ENCODE measurements around the gene GJA1. TPM values are rescaled to one million over a fixed set of nuclear protein-coding genes. Genes with fewer than 3 reads are reported as not detected.
"Not testable (repeated sequence)": the region's sequence is repeated elsewhere in the genome, so short reads cannot be mapped to it uniquely, and the experiment has no call there.

Gene GJA1
- not detected for total RNA-seq
- polyA plus RNA-seq = not detected
- 0 to 0.59 (median 0.09) reads per million in 6 experiments for total RNA-seq

DNA sequence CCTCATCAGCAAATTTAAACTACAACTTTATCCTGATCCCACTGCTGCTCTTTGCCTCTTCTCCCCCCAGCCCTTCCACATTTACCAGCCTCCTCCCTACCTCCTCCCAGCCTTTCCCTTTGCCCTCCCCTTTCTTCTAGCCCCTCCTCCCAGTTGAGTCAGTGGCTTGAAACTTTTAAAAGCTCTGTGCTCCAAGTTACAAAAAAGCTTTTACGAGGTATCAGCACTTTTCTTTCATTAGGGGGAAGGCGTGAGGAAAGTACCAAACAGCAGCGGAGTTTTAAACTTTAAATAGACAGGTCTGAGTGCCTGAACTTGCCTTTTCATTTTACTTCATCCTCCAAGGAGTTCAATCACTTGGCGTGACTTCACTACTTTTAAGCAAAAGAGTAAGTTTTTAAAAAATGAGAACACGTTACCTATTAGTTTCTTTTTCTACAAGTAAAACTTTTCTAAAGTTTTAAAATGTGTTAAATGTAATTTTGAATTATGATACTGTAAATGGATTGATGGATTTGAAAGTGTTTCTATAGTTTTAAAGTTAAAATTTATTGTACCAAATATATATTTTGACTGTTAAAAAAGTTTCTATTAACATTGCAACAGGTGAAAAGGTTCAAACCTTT is at the start of gene GJA1:
TSS of gene GJA1 (plus strand) at position 203 of the 626 bp plus-strand sequence. CDS start 11,202 bp downstream, outside the sequence.
- ATAC-seq (no peak), DNase-seq (no peak)
- Mint-ChIP-seq H3K4me3 (peak within 1 kb of the TSS; percentile 81 to 91 (median 88)), H3K4me1 (peaks cover 9 to 25% (median 20%) of the 10 kb centered on the region in 4 donors), H3K27me3 (peaks cover 10 to 41% (median 24%) of the 10 kb centered on the region in 5 donors), H3K9me3 (no peaks in the 10 kb centered on the region), H3K27ac (peak within 1 kb of the TSS in 2 of 10 donors; percentile 46 to 78), H3K36me3 (no peaks in the 10 kb centered on the region)
- POLR2A ChIA-PET = no interaction called here

GRCh38 chr6:121386551-121386950 is 48.9 kb upstream of the GJA1 start:
- ATAC-seq, H3K27ac Mint-ChIP-seq, H3K4me1 Mint-ChIP-seq, POLR2A ChIA-PET, H3K9me3 Mint-ChIP-seq, DNase-seq, H3K4me3 Mint-ChIP-seq, H3K36me3 Mint-ChIP-seq: not testable (repeated sequence)
- H3K27me3 Mint-ChIP-seq = peaks cover 0 to 32% (median 10%) of the 10 kb centered on the region in 5 donors

GRCh38 chr6:121389419-121389818 is 46.0 kb upstream of the GJA1 start:
- Mint-ChIP-seq H3K36me3 (no peaks in the 10 kb centered on the region), H3K4me3 (no peak overlapping the region), H3K4me1 (peaks cover 0 to 3% (median 0%) of the 10 kb centered on the region in 4 donors), H3K27ac (peak overlapping the region in 1 of 10 donors; percentile 71), H3K9me3 (no peaks in the 10 kb centered on the region), H3K27me3 (peaks cover 0 to 23% (median 7%) of the 10 kb centered on the region in 5 donors)
- DNase-seq = no peak
- POLR2A ChIA-PET = no interaction called here
- no peak for ATAC-seq

GRCh38 chr6:121393731-121394505 is 41.5 kb upstream of the GJA1 start:
- Mint-ChIP-seq H3K4me1 (peaks cover 0 to 3% (median 0%) of the 10 kb centered on the region in 4 donors), H3K27ac (no peak overlapping the region), H3K27me3 (peaks cover 0 to 26% (median 7%) of the 10 kb centered on the region in 5 donors), H3K4me3 (no peak overlapping the region), H3K9me3 (no peaks in the 10 kb centered on the region), H3K36me3 (no peaks in the 10 kb centered on the region)
- no peak for ATAC-seq
- POLR2A ChIA-PET = no interaction called here
- no peak for DNase-seq

DNA sequence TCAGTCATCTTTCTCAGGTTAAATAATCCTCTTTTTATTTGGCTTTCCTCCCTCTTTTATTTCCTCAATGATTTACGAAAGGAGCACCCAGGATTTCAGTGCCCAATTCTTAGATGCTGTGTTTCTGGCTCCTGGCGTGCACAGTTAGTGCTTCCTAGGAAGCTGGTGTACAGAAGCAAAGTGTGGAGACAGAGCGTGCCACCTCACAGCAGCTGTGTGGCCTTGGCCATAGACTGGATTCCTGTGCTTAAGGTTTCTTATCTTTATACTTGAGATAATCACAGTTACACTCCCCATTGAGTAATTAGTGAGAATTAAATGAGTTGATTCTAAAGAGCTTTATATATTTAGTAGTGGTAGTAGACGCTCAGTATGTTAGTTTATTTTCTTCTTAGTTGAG is 39.7 kb upstream of the GJA1 start:
- Mint-ChIP-seq H3K4me3 (no peak overlapping the region), H3K27ac (no peak overlapping the region), H3K4me1 (no peaks in the 10 kb centered on the region), H3K36me3 (no peaks in the 10 kb centered on the region), H3K9me3 (no peaks in the 10 kb centered on the region), H3K27me3 (peaks cover 0 to 18% (median 3%) of the 10 kb centered on the region in 5 donors)
- POLR2A ChIA-PET = no interaction called here
- ATAC-seq = no peak
- no peak for DNase-seq

DNA sequence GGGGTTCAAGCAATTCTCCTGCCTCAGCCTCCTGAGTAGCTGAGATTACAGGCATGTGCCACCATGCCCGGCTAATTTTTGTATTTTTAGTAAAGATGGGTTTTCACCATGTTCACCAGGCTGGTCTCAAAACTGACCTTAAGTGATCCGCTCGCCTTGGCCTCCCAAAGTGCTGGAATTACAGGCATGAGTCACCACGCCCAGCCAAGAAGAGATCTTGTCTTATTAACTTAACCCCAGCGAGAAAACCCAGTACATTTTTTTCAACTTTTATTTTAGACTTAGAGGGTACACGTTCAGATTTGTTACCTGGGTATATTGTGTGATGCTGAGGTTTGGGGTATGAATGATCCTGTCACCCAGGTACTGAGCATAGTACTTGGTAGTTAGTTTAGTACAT is 38.3 kb upstream of the GJA1 start:
- H3K4me3 Mint-ChIP-seq, H3K4me1 Mint-ChIP-seq, DNase-seq, H3K9me3 Mint-ChIP-seq, ATAC-seq, H3K27ac Mint-ChIP-seq, POLR2A ChIA-PET, H3K36me3 Mint-ChIP-seq: not testable (repeated sequence)
- peaks cover 0 to 15% (median 1%) of the 10 kb centered on the region in 5 donors for H3K27me3 Mint-ChIP-seq

DNA sequence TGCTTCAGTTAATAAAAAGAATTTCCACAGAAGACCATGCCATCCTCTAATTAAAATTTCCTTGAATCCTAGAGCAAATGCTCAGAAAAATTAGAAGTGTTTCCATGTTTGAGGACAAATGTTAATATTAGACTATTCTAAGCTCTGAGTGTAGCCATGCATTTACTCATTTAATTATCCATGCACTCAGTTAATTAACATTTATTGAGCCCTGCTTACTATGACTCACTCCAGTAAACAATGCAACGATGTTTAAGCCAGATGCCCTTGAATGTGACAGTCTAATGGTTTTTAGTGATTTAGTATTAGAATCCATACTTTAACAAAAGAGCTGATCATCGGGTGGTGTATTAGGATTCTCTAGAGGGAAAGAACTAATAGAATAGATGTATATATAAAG is 37.3 kb upstream of the GJA1 start:
- DNase-seq (no peak), ATAC-seq (no peak)
- Mint-ChIP-seq H3K27ac (no peak overlapping the region), H3K27me3 (peaks cover 0 to 15% (median 1%) of the 10 kb centered on the region in 5 donors), H3K36me3 (no peaks in the 10 kb centered on the region), H3K9me3 (no peaks in the 10 kb centered on the region), H3K4me1 (no peaks in the 10 kb centered on the region), H3K4me3 (no peak overlapping the region)
- POLR2A ChIA-PET = no interaction called here

DNA sequence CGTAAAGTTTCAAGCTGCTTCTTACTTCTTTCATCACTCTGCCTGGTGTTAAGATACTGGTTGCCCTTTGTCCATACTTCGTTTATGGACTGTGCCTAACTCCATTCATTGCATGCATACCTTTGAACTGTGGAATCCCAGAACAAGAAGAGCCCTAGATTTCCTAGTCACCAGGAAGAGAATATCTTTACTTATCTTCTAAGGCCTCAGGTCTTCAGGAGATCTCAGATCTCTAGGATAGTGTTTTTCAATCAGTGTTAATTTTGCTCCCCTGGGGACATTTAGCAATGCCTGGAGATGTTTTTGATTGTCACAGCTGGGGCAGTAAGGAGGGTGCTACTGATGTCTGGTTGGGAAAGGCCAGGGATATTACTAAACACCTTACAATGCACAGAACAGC is 35.5 kb upstream of the GJA1 start:
- no peak overlapping the region for H3K27ac Mint-ChIP-seq
- no peak for ATAC-seq
- H3K4me1 Mint-ChIP-seq = no peaks in the 10 kb centered on the region
- no peak for DNase-seq
- no peaks in the 10 kb centered on the region for H3K9me3 Mint-ChIP-seq
- no peaks in the 10 kb centered on the region for H3K36me3 Mint-ChIP-seq
- no peak overlapping the region for H3K4me3 Mint-ChIP-seq
- POLR2A ChIA-PET = no interaction called here
- peaks cover 0 to 11% (median 1%) of the 10 kb centered on the region in 5 donors for H3K27me3 Mint-ChIP-seq

DNA sequence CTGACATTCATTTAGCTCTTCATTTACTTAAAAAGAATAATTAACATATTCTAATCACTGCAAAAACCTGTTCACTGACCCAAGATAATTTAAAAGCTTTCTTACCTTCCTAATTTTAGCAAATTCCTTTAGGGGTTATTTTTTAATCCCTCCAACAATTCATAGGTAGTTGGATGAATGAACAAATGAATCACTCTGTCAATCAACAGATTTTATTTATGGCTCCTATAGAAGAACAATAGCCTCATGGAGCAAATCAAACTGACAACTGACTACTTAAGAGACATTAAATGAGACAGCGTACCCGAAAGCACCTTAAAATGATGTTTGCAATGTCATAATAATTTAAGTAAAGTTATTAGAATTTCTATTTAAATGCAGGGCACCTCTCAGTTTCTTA is 31.5 kb upstream of the GJA1 start:
- H3K27ac Mint-ChIP-seq = no peak overlapping the region
- peaks cover 0 to 9% (median 7%) of the 10 kb centered on the region in 5 donors for H3K27me3 Mint-ChIP-seq
- H3K4me3 Mint-ChIP-seq = no peak overlapping the region
- POLR2A ChIA-PET = no interaction called here
- ATAC-seq (no peak), DNase-seq (no peak)
- H3K4me1 Mint-ChIP-seq = no peaks in the 10 kb centered on the region
- H3K36me3 Mint-ChIP-seq = no peaks in the 10 kb centered on the region
- no peaks in the 10 kb centered on the region for H3K9me3 Mint-ChIP-seq

- DNase-seq (no peak), ATAC-seq (no peak)
- Mint-ChIP-seq H3K4me1 (no peaks in the 10 kb centered on the region), H3K4me3 (no peak overlapping the region), H3K9me3 (no peaks in the 10 kb centered on the region), H3K27me3 (peaks cover 0 to 9% (median 7%) of the 10 kb centered on the region in 5 donors), H3K27ac (no peak overlapping the region), H3K36me3 (no peaks in the 10 kb centered on the region)
- POLR2A ChIA-PET = interaction anchor here (0.6 kb wide), 1 partner anchor 110 kb away, joined by 4 read pairs; no protein-coding TSS in a partner anchor
Observed at GRCh38 chr6:121405306-121405705, 30.1 kb upstream of the GJA1 start.

DNA sequence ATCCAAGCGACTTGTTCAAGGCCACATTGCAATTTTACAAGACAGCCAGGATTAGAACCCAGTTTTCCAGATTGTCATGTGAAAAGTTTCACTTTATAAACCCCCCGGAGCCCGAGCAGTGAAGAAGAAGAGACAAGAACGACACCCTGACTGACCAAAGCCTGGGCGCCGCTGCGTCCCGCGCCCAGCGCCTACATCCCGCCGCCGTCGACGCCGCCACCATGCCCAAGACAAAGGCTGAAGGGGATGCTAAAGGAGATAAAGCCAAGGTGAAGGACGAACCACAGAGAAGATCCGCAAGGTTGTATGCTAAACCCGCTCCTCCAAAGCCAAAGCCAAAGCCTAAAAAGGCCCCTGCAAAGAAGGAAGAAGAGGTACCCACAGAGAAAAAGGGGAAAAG is 27.1 kb upstream of the GJA1 start:
- POLR2A ChIA-PET = no interaction called here
- Mint-ChIP-seq H3K27me3 (peaks cover 0 to 13% (median 7%) of the 10 kb centered on the region in 5 donors), H3K36me3 (no peaks in the 10 kb centered on the region), H3K27ac (no peak overlapping the region), H3K4me3 (no peak overlapping the region), H3K4me1 (no peaks in the 10 kb centered on the region), H3K9me3 (no peaks in the 10 kb centered on the region)
- ATAC-seq (no peak), DNase-seq (no peak)

DNA sequence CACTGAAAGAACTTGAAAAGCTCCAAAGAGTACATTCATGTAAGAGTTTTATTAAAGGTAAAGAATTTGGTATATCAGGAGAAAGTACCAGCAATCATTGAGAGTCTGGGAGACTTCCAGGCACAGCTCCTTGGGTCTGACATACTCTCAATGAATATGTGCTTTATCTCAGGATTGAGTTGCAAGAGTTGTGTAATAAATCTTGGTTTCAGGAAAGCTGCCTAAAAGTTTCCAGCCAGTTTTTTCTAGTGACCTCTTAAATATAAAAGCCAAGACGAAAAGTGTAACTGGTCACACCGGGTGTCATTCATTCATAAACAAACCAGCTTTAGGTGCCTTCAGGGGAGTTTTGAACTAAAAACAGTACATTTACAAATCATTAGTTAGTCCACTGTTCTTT is 21.6 kb upstream of the GJA1 start:
- DNase-seq (no peak), ATAC-seq (no peak)
- peaks cover 0 to 19% (median 2%) of the 10 kb centered on the region in 5 donors for H3K27me3 Mint-ChIP-seq
- peaks cover 0 to 3% (median 0%) of the 10 kb centered on the region in 9 donors for H3K9me3 Mint-ChIP-seq
- H3K4me1 Mint-ChIP-seq = no peaks in the 10 kb centered on the region
- H3K27ac Mint-ChIP-seq = no peak overlapping the region
- H3K36me3 Mint-ChIP-seq = peaks cover 0 to 7% (median 0%) of the 10 kb centered on the region in 3 donors
- POLR2A ChIA-PET = no interaction called here
- H3K4me3 Mint-ChIP-seq = no peak overlapping the region

GRCh38 chr6:121418346-121418745 is 17.1 kb upstream of the GJA1 start:
- H3K4me3 Mint-ChIP-seq = no peak overlapping the region
- ATAC-seq = no peak
- H3K9me3 Mint-ChIP-seq = peaks cover 0 to 3% (median 0%) of the 10 kb centered on the region in 9 donors
- no peak overlapping the region for H3K27ac Mint-ChIP-seq
- no peak for DNase-seq
- H3K27me3 Mint-ChIP-seq = peaks cover 0 to 12% (median 2%) of the 10 kb centered on the region in 5 donors
- H3K4me1 Mint-ChIP-seq = no peaks in the 10 kb centered on the region
- peaks cover 0 to 7% (median 0%) of the 10 kb centered on the region in 3 donors for H3K36me3 Mint-ChIP-seq
- POLR2A ChIA-PET = no interaction called here

Data from naive thymus-derived CD8-positive, alpha-beta T cell (primary cell).